Measurements from ENCODE around the gene RASA3.
"Not testable (repeated sequence)": the region's sequence is repeated elsewhere in the genome, so short reads cannot be mapped to it uniquely, and the experiment has no call there.

RASA3 gene, protein sequence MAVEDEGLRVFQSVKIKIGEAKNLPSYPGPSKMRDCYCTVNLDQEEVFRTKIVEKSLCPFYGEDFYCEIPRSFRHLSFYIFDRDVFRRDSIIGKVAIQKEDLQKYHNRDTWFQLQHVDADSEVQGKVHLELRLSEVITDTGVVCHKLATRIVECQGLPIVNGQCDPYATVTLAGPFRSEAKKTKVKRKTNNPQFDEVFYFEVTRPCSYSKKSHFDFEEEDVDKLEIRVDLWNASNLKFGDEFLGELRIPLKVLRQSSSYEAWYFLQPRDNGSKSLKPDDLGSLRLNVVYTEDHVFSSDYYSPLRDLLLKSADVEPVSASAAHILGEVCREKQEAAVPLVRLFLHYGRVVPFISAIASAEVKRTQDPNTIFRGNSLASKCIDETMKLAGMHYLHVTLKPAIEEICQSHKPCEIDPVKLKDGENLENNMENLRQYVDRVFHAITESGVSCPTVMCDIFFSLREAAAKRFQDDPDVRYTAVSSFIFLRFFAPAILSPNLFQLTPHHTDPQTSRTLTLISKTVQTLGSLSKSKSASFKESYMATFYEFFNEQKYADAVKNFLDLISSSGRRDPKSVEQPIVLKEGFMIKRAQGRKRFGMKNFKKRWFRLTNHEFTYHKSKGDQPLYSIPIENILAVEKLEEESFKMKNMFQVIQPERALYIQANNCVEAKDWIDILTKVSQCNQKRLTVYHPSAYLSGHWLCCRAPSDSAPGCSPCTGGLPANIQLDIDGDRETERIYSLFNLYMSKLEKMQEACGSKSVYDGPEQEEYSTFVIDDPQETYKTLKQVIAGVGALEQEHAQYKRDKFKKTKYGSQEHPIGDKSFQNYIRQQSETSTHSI

DNA sequence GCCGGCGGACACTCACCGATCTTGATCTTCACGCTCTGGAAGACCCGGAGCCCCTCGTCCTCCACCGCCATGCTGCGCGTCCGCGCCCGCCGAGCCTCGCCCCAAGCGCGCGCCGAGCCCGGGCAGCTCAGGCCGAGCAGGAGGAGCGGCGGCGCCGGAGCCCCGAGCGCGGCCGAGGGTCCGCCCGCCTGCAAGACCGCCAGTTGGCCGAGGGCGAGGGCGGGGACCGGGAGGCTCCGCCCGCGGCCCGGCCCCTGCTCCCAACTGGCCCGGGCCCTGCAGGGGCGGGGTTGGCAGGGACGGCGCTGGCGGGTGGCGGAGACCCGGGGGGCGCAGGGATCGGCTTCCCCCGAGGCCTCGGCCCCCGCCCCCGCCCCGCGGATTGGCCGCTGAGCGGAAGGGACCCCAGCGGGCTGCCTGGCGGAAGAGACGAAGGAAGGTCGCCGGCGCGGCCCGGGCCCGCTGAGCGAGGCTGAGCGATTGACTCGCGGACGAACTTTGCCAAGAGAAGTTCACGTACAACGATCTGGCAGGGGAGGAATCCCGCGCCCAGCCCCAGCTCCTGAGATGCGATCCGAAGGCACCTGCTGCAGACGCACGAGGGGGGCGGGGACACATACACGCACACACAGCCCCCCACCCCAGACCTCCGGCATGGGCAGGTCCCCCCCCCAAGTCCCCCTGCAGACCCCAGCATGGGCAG is at the start of gene RASA3:
Gene RASA3 (minus strand): TSS at position 205 of the 703 bp plus-strand sequence. CDS start 134 bp downstream, at position 71.
- DNase-seq, result no peak

DNA sequence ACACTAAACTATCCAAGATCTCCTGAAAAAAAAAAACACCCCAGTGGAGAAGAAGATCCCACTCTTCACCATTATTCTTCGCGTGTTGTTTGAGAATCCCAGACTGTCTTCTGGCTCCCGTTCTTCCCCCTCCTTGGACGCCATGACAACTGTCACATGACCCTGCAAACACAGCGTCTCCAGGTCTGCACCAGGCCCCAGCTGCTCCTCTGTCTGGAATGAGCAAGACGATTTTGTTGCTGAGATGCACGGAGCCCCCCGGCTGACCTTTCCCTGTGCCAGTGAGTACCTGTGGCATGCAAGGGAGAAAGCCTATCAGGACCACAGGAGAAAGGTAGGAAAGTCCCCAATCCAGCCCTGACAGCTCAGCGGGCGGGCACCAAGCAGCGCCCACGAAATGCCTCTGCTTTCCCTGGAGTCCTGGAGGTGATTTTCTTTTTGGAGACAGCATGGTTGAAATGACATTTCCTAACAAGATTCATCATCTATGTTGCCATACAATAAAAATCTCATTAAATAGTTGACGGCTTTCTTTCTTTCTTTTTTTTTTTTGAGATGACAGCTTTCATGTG is 46.8 kb upstream of the RASA3 start, which contains the start of gene CFAP97D2:
Gene CFAP97D2 (plus strand): TSS at position 171 of the 572 bp plus-strand sequence. CDS start 74 bp downstream, at position 245.
- DNase-seq, result no peak

DNA sequence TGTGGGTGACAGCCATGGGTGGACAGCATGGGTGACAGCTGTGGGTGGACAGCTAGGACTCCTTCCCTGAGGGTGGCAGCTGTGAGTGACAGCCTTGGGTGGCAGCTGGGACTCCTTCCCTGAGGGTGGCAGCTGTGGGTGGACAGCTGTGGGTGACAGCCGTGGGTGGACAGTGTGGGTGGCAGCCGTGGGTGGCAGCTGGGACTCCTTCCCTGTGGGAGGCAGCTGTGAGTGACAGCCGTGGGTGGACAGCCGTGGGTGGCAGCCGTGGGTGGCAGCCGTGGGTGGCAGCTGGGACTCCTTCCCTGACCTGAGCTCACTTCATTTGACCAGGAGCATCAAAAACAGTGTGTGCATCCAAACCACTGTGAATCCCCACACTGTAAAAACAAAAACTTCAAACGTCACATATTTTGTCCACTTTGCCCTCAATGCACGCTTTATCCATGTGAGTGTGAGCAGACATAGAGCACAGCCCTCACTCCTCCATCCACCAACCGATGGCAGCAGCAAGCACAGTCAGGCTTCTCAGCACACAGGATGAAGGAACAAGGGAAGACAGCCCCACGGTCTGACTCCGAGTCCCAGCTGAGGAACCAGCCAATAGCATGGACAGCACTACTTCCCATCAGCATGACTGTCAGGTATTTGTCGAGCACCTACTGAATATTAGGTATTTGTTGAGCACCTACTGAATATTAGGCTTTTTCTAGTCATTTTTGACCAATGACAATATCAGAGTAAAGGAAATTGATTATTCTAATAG is 45.0 kb upstream of the RASA3 start:
- no peak for DNase-seq

DNA sequence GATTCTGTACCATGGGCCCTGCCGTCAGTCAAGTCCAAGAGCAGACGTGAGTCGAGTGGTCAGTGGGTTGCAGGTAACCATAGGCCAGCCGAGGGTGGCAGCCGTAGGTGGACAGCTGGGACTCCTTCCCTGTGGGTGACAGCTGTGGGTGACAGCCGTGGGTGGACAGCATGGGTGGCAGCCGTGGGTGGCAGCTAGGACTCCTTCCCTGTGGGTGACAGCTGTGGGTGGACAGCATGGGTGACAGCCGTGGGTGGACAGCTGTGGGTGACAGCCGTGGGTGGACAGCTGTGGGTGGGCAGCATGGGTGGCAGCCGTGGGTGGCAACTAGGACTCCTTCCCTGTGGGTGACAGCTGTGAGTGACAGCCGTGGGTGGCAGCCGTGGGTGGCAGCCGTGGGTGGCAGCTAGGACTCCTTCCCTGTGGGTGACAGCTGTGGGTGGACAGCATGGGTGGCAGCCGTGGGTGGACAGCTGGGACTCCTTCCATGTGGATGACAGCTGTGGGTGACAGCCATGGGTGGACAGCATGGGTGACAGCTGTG is 44.0 kb upstream of the RASA3 start:
- not testable (repeated sequence) for DNase-seq

DNA sequence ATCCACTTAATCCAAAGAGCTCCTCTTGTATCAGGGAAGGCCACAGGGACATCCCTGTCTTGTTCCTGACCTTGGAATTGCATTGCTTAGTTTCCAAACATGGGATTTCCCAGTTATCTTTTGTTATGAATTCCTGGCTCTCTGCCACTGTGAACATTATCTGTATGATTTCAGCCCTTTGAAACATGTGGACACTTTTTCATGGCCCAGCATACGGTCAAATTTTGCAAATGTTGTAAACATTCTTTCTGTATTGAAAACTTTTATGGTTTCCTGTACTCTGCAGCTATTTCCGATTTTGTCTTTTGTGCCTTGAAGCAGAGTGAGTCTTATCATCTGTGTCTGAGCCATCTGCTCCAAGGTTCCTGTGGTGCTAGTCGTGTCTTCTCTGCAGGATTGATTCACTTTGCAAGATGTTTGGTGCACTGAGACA is 42.1 kb upstream of the RASA3 start:
- no peak for DNase-seq

DNA sequence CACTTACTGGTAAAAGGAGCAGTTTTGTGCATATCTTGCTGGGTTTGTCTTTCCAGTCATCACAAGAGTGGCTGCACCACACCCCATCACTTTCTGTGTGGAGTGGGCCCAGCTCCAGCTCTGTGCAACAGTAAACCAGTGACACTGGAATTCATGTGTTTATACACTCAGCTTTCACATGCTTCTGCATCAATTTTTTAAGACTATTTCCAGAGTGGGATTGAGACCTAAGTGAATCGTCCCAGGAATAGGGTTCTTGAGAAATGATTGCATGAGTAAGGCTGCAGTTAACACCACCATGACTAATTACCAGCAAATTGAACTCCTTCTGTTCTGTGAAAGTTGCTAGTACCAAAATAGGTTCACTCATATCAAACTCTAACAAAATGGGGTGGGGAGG is 41.3 kb upstream of the RASA3 start:
- DNase-seq, result no peak

DNA sequence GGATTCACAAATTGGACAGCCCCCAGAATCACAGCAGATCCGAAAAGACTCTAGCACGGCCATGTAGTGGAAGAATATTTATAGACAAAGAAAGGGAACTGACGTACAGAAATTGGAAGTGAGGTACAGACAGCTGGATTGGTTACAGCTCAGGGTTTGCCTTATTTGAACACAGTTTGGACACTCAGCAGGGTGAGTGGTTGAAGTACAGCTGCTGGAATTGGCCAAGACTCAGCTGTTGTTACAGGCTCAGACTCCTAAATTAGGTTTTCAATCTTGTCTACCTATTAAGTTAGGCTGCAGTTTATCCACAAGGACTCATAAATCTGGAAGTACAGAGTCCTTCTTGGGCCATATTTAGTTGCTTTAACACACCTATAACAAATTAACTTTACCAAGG is 40.8 kb upstream of the RASA3 start:
- DNase-seq, result no peak

DNA sequence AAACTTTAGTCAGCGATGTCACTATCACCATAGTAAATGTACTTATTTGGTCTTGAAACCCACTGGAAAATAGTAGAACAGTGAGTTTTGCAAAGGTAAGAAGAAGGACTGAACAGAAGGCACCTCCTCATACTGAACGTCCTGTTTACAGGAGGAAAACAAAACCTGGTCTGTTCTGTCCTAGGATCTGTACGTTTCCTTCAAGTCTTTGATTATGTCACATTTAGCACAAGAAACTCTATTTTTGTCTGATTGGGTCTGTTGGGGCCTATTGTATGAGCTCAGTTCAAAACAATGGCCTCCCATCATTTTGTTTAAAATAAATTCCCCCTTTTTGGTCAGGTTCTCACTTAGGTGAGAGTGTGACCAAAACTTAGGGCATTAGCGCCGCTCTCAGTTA is 35.5 kb upstream of the RASA3 start:
- DNase-seq, result no peak

DNA sequence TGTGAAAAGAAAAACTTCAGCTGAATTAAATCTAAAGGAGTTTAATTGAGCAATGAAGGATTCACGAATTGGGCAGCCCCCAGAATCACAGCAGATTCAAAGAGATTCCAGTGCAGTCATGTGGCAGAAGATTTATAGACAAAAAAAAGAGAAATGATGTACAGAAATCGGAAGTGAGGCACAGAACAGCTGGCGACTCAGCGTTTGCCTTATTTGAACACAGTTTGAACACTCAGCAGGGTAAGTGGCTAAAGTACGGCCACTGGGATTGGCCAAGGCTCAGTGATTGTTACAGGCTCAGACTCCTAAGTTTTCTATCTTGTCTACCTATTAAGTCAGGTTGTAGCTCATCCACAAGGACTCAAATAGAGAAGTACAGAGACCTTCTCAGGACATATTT is 35.0 kb upstream of the RASA3 start:
- DNase-seq, result no peak

DNA sequence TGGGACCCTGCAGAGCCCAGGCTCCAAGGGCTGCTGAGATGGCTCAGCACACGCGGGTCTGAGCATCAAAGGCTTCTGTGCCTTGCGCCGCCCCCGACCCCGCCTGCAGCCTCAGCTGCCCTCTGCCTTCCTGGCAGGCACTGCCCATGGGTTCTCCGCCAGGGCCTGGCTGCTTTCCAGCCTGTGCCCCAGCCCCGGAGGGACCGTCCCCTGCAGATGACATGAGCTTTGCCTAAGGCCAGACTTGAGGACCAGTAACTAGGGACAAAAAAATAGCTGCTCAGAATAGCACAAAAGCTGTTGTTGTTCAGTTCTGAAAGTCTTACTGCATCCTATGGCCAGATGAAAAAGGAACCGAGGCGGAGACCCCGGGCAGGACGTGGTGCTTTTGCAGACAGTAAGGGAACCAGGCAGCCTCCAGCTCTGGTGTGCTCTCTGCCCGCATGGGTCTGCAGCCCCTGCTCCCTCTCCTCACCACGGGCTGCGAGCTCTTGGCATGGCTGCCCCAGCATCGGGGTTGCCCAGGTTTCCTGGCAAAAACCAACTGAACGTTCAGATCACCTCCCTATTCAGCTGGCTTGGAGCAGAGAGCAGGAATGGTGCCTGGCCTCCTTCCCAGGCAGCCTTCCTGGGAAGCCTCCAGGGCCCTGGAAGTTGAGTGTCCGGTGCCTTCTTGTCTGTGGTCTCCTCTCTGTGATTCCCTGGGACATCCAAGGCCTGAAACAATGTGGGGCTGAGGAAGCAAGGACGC is 34.1 kb upstream of the RASA3 start:
- DNase-seq, result no peak

DNA sequence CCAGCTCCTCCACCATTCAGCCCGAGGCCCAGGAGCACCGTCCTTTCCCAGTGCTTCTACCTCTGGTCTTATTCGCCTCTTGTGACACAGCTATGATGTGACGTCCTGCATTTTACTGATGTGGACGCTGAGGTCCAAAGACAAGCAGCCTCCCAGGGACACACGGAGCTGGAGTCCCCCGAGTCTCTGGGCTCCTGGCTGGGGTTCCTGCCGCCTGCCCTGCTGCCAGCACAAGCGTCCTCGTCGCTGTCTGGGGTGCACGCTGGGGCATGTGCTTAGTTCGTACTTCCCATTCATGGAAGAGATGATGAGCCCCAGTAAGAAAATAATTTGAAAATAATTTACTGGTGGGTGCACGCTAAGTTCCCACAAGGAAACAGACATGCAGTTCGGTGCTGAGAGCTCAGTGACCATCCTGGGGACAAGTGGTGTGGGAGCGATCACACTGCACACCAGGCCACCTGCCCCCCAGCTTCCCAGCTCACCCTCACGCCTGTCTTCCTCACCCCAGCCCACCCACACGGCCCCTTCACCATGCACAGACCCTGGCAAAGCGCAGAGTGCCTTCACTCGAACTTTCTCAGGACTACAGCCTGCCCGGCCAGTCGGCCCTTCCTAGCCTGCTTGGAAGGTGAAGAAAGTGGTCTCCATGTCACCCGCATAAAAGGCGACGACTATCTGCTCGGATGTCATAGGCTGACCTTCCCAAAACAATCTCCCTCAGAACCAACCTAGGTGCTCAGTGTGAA is 32.4 kb upstream of the RASA3 start:
- DNase-seq, result no peak

DNA sequence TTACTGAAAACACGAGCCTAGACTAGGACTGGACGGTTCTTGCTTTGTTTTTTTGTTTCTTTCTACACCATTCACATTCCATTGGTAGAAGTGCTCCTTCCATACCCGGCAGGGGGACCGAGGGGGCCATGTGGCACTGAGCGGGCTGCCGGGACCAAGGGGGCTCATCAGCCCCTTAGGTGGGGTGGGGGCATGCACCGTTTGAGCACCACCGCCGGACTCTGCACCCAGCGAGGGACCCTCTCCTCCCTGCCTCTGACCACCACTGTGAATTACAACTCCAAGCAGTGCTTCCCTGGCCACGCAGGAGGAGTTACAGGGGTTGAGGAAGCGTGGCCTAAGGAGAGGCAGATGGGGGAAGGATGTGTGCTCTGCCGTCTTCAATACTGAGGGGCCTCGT is 31.6 kb upstream of the RASA3 start:
- no peak for DNase-seq

DNA sequence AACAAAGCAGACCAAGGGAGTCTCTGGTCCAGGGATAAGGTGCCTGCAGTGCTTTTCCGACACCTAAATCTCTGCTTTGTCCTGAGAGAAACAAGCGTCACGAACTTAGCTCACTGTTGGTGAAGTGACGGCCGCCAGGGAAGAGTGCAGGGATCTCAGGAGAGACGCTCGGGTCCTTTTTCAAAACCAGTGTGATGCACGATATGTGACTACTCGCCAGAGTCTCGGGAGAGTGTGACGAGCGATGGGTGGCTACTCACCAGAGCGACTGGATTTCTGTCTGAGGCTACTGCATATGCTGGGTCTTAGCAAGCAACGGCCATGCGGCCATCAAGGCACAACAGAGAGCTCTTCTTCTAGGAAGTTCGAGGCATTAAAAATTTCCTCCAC is 30.1 kb upstream of the RASA3 start:
- no peak for DNase-seq

DNA sequence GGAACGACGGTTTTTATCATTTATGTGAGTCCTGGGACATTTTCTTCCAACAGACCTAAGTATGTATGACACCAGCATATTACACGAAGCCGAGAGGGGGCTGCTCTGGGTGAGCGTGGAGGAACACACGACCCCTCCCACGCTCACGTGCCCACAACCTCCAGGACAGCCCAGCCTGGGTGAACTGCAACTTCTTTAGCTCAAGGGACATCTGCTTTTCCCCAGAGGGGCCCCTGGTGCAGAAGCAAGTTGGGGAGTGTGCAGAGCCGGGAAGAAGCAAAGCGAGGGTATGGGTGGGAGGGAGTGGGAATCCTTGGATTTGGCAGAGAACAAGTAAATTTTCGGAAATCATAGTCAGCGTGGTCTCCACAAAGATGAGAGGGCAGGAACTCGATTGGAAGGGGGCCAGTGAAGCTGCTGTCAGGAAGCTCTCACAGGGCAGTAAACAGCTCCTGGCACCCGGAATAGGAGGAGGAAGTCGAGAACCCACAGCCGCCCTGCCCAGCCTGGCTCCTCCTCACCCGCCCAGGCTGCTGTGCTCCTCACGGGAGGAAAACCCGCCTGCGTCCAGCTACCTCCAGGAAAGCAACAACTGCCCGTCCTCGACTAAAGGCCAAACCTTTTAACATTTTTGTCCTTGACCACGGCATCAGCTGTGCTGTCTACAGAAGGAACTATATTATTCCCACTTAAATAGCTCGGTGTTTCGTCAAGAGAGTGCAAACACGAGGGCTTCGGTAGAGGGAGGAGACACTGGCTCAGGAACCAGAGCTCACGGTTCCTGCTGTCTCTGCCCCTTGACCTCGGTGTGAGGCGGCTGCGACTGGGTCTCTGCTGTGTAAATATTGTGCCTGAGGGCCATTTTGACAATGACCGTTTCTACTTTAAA is 29.5 kb upstream of the RASA3 start:
- no peak for DNase-seq

DNA sequence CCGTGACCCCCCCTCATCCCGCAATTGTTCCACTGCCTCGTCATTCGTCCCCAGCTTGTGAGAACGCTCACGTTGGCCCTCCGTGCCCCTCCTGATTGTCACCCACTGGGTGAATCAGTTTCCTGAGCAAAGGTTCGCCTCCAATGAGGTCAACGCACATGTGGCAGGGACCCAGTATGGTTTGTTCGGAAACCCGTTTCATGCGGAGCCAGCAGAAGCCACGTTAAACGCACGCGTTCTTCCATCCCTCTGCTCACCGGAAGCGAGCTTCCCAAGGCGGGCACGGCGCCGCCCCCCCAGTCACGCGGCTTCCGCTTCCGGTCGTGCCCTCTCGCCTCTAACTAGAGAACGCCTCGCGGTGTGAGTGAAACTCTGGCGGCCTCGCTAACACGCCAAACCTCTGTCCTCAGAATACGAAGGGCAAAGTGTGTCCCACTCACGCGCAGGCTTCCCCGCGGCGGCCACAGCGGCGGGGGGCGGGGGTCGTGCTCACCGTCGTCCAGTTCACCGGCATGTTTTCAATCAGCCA is 28.7 kb upstream of the RASA3 start:
- DNase-seq, result no peak

DNA sequence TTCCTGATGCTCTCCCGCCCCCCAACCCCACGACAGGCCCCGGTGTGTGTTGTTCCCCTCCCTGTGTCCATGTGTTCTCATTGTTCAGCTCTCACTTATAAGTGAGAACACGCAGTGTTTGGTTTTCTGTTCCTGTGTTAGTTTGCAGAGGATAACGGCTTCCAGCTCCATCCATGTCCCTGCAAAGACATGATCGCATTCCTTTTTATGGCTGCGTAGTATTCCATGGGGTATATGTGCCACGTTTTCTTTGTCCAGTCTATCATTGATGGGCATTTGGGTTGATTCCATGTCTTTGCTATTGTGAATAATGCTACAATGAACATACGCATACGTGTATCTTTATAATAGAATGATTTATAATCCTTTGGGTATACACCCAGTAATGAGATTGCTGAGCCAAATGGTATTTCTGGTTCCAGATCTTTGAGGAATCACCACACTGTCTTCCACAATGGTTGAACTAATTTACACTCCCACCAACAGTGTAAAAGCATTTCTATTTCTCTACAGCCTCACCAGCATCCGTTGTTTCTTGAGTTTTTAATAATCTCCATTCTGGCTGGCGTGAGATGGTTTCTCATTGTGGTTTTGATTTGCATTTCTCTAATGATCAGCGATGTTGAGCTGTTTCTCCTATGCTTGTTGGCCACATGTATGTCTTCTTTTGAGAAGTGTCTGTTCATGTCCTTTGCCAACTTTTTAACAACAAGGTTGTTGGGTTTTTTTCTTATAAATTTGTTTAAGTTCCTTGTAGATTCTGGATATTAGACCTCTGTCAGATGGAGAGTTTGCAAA is 26.6 kb upstream of the RASA3 start:
- DNase-seq, result not testable (repeated sequence)

DNA sequence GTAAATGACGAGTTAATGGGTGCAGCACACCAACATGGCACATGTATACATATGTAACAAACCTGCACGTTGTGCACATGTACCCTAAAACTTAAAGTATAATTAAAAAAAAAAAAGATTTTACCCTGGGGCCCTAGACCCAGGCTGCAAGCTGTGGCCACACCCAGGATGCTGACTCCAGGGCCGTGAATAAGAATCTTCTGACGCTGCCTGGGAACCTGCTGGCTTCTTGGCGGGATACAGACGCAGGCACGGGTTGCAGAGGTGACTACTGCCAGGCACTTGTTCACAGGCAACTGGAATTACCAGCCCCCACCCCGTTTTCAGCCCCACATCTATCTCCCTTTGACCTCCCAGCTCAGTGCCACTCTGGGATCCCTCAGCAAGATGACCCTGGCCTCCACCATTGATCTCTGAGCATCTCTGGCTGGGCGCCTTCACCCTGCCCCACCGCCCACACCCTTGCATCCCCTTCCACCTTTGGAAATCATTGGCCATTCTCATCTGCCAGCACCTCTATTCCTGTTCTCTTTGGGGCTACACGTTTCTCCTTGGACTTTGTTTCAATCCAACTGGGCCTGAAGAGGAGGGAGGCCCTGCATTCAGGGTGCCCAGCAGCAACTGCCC is 25.6 kb upstream of the RASA3 start:
- DNase-seq, result no peak

Data from NCI-H446 treated with DMSO at 0.1 percent for 48 hours (cell line).